ENCODE measurements around the gene FIGLA. TPM values are rescaled to one million over a fixed set of nuclear protein-coding genes. Genes with fewer than 3 reads are reported as not detected.
A peak's percentile ranks its signal among the peaks of the same experiment; 100 is the strongest.

Gene FIGLA
- not detected in 2 replicates for total RNA-seq (2014; rRNA removed; shearing (Covaris generic))

GRCh38 chr2:70790136-70790828, at the start of gene FIGLA:
TSS of gene FIGLA (minus strand) at chr2:70790643. CDS start at chr2:70790638, 5 bp downstream.
- DNase-seq (ENCODE audit: low read depth): peak; percentile 17

GRCh38 chr2:70837980-70838925, 47.8 kb upstream of the FIGLA start:
- DNase-seq (ENCODE audit: low read depth): no peak

GRCh38 chr2:70835643-70836042, 45.2 kb upstream of the FIGLA start, which contains the start of gene CD207:
TSS of gene CD207 (minus strand) at chr2:70835816. CDS start at chr2:70835776, 40 bp downstream.
- no peak for DNase-seq (ENCODE audit: low read depth)

GRCh38 chr2:70834881-70835280, 44.4 kb upstream of the FIGLA start:
- no peak for DNase-seq (ENCODE audit: low read depth)

GRCh38 chr2:70834106-70834505, 43.7 kb upstream of the FIGLA start:
- no peak for DNase-seq (ENCODE audit: low read depth)

GRCh38 chr2:70833246-70833645, 42.8 kb upstream of the FIGLA start:
- DNase-seq (ENCODE audit: low read depth): no peak

- DNase-seq (ENCODE audit: low read depth): no peak
Observed at GRCh38 chr2:70832386-70832785, 41.9 kb upstream of the FIGLA start.

GRCh38 chr2:70831861-70832260, 41.4 kb upstream of the FIGLA start:
- DNase-seq (ENCODE audit: low read depth): no peak

GRCh38 chr2:70830366-70830765, 39.9 kb upstream of the FIGLA start:
- no peak for DNase-seq (ENCODE audit: low read depth)

GRCh38 chr2:70829916-70830315, 39.5 kb upstream of the FIGLA start:
- DNase-seq (ENCODE audit: low read depth): no peak

- peak; percentile 65 for DNase-seq (ENCODE audit: low read depth)
Observed at GRCh38 chr2:70828914-70829824, 38.7 kb upstream of the FIGLA start.

GRCh38 chr2:70828115-70828514, 37.7 kb upstream of the FIGLA start:
- no peak for DNase-seq (ENCODE audit: low read depth)

- no peak for DNase-seq (ENCODE audit: low read depth)
Observed at GRCh38 chr2:70827388-70827787, 36.9 kb upstream of the FIGLA start.

GRCh38 chr2:70826696-70827350, 36.4 kb upstream of the FIGLA start:
- no peak for DNase-seq (ENCODE audit: low read depth)

- DNase-seq (ENCODE audit: low read depth): no peak
Observed at GRCh38 chr2:70823249-70823648, 32.8 kb upstream of the FIGLA start.

- DNase-seq (ENCODE audit: low read depth): no peak
Observed at GRCh38 chr2:70822843-70823242, 32.4 kb upstream of the FIGLA start.

GRCh38 chr2:70820499-70820898, 30.1 kb upstream of the FIGLA start, which contains the start of gene CLEC4F:
TSS of gene CLEC4F (minus strand) at chr2:70820599. CDS start at chr2:70820523, 76 bp downstream.
- DNase-seq (ENCODE audit: low read depth): no peak

- no peak for DNase-seq (ENCODE audit: low read depth)
Observed at GRCh38 chr2:70817284-70817954, 27.0 kb upstream of the FIGLA start.

GRCh38 chr2:70816726-70817125, 26.3 kb upstream of the FIGLA start:
- DNase-seq (ENCODE audit: low read depth): no peak
